Uterus (tissue), 2 donors: Measurements from ENCODE around the gene EHMT1.

Experiments
- POLR2A ChIP-seq, 2 donors: fragments of 450-650 bp; IDR thresholded peaks; one replicate each; pipeline ENCODE4 v1.6.1; 2016; ENCODE audit warnings: antibody characterized with exemption in 2 of 2, mild to moderate bottlenecking in 1 of 2, moderate library complexity in 1 of 2
- TF ChIP-seq, protein P1 (sequence below), 4 experiments: fragments of 200-600 bp in 2 of 4; fragments of 450-650 bp in 2 of 4; sonication (generic) in 2 of 4; IDR thresholded peaks; one replicate each; pipeline ENCODE4 v1.5.1; 2016 to 2019; ENCODE audit warnings: antibody characterized with exemption in 4 of 4, mild to moderate bottlenecking in 2 of 4, moderate library complexity in 1 of 4

DNA sequence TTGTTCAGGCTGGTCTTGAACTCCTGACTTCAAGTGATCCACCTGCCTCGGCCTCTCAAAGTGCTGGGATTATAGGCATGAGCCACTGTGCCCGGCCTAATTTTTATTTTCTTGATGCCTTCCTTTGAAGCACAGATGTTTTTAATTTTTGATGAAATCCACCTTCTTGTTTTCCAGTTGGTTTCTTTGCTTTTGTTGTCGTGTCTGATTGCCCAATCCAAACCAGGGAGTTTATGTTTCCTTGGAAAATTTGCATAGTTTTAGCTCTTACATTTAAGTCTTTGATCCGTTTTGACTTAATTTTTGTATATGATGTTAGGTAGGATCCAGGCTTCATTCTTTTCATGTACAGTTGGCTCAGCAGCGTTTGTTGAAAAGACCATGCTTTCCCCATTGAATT lies 15.2 kb downstream of the EHMT1 start:
- TF ChIP-seq, protein P1, sequence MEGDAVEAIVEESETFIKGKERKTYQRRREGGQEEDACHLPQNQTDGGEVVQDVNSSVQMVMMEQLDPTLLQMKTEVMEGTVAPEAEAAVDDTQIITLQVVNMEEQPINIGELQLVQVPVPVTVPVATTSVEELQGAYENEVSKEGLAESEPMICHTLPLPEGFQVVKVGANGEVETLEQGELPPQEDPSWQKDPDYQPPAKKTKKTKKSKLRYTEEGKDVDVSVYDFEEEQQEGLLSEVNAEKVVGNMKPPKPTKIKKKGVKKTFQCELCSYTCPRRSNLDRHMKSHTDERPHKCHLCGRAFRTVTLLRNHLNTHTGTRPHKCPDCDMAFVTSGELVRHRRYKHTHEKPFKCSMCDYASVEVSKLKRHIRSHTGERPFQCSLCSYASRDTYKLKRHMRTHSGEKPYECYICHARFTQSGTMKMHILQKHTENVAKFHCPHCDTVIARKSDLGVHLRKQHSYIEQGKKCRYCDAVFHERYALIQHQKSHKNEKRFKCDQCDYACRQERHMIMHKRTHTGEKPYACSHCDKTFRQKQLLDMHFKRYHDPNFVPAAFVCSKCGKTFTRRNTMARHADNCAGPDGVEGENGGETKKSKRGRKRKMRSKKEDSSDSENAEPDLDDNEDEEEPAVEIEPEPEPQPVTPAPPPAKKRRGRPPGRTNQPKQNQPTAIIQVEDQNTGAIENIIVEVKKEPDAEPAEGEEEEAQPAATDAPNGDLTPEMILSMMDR (IDR thresholded peaks at IDR 0.05) = no peak
- TF ChIP-seq POLR2A (IDR thresholded peaks at IDR 0.05) = no peak
